ENCODE measurements around the gene LARGE1.

- no peak for TF ChIP-seq SIN3A (IDR thresholded peaks at IDR 0.05; ENCODE audit: borderline replicate concordance, insufficient read depth, low read length)
- no peak for TF ChIP-seq POLR2AphosphoS5 (IDR thresholded peaks at IDR 0.05; ENCODE audit: low read depth, low read length)
- no peak for TF ChIP-seq TAF1 (IDR thresholded peaks at IDR 0.05; ENCODE audit: borderline replicate concordance, insufficient read depth, low read length)
- TF ChIP-seq REST (IDR thresholded peaks at IDR 0.05; ENCODE audit: insufficient read depth in 1 of 2, low read depth in 2 of 2, low read length in 2 of 2) = no peak
- no peak for TF ChIP-seq FOXP2 (optimal IDR thresholded peaks at IDR 0.05; ENCODE audit: borderline replicate concordance, extremely low read depth, extremely low read length, insufficient read depth)
Measured at GRCh38 chr22:33652615-33653014, 267.7 kb downstream of the LARGE1 start.
